NCI-H446 (cell line): Measurements from ENCODE around the gene SNX25.
A peak's percentile ranks its signal among the peaks of the same experiment; 100 is the strongest.
"Not testable (repeated sequence)": the region's sequence is repeated elsewhere in the genome, so short reads cannot be mapped to it uniquely, and the experiment has no call there.

Source experiments
- DNase-seq, 2 experiments: peaks; one replicate each; lab custom pipeline; 2025; lab: John Stamatoyannopoulos, UW

SNX25 gene

DNA sequence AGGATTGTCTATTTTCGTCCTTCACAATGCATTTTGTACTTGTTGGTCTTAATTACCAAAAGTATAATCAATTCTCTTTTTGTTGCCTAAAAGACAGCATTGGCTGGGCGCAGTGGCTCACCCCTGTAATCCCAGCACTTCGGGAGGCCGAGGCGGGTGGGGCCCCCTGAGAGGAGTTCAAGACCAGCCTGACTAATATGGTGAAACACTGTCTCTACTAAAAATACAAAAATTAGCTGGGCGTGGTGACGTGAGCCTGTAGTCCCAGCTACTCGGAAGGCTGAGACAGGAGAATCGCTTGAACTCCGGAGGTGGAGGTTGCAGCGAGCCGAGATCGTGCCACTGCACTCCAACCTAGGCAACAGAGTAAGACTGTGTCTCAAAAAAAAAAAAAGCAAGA, 4.3 kb upstream of the SNX25 start:
- not testable (repeated sequence) for DNase-seq

- no peak for DNase-seq
Measured at GRCh38 chr4:185205697-185206342, 3.6 kb upstream of the SNX25 start.

DNA sequence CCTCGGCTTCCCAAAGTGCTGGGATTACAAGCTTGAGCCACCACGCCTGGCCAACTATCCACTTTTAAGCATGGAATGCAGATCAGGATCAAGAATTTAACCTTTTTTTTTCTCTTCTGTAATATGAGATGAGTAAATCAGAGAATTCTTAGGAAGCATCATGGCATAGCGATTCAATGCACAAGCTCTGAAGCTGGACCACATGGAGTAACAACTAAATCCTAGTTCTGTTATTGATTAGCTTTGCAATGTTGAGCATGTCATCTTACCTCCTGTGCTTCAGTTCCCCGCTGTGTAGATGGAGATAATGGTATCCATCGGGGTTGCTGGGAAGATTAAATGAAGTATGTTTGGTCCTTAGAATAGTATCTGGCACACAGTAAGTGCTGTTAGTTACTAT, 1.9 kb upstream of the SNX25 start:
- no peak for DNase-seq

DNA sequence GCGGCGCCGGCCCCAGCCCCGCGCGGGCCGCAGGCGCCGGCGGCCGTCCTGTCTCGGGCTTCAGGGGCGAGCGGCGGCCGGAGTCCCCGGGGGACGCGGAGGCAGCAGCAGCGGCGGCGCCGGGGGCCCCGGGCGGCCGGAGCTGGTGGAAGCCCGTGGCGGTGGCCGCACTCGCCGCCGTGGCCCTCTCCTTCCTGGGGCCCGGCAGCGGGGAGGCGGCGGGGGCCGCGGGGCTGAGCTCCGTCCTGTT, 379 bp downstream of the SNX25 start:
- not testable (repeated sequence) for DNase-seq

DNA sequence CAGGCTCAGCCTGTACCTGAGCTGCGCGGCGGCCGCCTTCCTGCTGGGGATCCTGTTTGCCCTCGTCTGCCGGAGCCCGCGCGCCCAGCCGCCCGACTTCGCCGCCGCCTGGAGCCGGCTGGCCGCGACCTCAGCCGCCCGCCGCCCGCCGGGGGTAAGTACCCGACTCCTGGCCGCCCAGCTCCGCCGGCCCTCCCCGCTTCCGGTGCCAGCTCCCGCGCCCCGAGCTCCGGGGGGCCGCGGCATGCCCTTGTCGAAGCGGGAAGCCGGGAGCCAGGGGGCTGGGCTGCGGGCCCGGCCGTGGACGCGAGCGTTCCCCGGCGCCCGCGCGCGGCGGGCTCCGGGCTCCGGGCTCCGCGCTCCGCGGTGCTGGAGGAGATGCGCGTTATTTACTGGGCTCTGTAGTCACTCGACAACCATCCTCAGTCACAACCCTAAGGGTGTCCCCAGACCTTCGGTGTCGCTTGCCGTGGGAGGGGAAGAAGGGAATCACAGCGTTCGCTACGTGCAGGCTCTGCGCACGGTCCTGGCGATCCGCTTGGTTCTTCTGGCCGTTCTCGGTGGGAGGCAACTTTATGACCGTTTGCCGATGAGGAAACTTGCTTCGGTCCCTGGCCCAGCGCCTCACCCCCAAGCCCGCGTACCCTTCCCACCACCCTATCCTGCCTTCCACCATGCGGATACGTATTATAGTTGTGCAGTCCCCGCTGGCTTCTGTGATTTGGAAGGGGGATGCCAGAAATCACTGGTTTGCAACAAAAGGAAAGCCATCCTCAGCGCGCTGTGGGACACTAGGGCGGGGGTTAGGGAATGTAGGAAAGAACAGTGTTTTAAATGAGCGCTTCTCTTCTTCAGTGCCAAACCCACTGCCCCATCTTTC, 944 bp downstream of the SNX25 start:
- DNase-seq = no peak

GRCh38 chr4:185211035-185211434, 1.6 kb downstream of the SNX25 start:
- DNase-seq = no peak

DNA sequence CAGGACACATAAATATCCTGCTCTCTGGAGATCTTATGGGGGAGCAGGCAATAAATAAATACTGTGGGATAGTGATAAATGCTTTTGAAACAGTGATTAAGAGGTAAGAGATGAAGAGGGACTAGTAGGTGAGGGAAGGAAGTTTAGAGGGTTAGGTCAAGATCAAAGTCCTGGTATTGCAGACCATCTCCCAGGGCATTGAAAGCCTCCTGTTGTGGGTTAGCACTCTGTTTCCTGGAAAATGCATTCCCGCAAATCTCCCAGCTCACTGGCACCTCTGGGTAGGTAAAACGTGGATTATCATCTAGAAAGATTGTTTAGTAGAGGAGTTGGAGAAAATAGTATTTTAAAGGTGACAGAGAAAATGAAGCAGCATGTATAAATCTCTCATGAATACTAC, 2.2 kb downstream of the SNX25 start:
- no peak for DNase-seq

DNA sequence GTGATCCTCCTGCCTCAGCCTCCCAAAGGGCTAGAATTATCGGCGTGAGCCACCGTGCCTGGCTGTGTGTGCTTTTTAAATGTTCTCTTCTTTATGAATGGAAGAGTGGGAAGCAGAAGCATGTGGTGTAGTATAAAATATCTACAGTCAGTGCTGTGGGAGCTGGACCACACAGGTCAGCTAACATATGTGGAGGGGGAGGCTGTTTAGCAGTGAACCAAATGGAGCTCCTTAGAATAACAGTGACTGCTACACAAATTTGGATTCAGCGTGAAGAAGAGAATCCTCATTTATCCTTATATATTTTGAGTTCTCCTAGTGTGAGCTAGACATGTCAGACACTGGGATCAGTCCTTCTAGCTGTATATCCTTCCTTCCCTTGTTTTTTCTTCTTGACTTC, 3.2 kb downstream of the SNX25 start:
- DNase-seq = no peak

- no peak for DNase-seq
Measured at GRCh38 chr4:185213877-185214276, 4.5 kb downstream of the SNX25 start.

GRCh38 chr4:185215261-185215660, 5.9 kb downstream of the SNX25 start:
- peak in 1 of 2 experiments; percentile 7 for DNase-seq

DNA sequence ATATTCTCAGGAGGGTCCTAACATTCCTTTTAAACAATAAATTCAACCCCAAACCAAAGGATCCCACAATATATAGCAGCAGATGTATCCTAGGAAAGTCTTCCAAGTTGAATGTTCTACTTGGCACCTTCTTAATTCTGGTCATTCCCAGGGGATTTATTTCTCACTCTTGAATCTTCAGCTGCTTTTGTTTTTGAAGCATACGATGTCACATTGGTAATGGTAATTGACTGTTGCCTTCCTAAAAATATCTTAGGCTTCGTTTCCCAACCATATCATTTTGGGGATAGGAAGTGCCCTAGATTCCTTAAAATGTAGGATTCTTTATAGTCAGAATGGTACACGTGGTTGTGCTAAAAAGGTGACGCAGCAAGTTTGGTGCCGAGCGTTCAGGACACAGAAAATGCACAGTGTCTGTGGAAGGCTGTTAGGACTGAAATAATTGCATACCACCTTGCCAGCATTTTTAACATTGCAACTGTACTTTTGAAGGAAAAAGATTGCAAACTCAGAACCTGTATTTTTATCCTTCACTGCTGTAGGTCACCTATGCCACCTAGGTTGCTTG, 8.1 kb downstream of the SNX25 start:
- DNase-seq = peak in 1 of 2 experiments; percentile 23

DNA sequence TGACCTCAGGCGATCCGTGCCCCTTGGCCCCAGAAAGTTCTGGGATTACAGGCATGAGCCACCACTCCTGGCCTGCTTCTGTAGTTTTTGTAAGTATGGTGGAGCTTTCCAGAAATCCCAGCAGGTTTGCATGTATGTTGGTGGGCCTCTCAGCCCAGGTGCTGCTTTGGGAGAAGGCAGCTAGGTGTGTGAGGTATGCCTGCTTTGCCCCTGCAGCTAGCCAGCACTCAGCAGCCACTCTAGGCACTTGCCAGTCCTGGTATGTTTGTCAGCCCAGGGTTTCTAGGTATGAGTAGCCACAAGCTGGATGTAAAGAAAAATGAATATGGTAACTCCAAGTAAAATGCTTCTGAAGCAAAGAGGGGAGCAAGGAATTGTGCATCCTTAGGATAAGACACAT, 8.9 kb downstream of the SNX25 start:
- DNase-seq = no peak

- DNase-seq = peak; percentile 54 to 76
Measured at GRCh38 chr4:185219551-185220344, 10.3 kb downstream of the SNX25 start.

DNA sequence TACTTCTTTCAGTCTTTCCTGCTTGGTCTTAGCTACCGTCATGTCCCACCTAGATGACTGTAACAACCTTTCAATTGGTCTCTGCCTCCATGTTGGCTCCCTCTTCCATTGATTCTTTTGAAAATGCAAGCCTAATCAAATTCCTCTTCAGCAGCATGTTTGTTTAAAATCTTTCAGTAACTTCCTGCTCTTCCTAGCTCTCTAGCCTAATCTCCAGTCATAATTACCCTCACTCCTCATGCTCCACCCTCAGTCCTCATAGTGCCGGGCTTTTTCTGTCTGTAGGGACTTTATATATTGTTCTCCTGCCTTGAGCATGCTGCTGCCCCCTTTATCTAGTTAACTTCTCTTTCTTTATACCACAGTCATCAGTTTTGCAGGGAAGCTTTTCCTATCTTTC, 12.1 kb downstream of the SNX25 start:
- no peak for DNase-seq

DNA sequence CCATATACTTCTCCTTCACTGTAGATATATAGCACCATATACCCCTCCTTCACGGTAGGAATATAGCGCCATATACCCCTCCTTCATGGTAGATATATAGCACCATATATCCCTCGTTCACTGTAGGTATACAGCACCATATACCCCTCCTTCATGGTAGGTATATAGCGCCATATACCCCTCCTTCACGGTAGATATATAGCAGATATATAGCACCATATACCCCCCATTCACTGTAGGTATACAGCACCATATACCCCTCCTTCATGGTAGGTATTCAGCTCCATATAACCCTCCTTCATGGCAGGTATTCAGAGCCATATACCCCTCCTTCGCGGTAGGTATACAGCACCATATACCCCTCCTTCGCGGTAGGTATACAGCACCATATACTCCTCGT, 12.5 kb downstream of the SNX25 start:
- no peak for DNase-seq

GRCh38 chr4:185222598-185222997, 13.2 kb downstream of the SNX25 start:
- DNase-seq = no peak

DNA sequence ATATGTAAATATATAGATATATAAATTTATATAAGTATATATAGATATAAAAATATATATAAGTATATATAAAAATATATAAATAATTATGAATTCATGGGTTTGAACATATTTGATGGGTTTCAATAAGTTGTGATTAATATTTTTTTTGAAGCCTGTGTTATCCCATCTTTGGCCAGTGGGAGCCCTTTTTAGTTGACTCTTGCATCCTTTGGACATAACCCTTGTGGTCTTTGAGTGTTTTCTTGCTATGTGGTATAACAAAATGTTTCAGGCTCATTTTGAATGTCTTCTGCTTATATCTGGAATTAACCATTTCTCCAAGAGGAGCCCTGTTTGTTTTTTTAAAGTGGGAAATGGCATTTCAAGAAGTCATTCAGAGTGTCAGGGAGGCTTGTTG, 15.2 kb downstream of the SNX25 start:
- no peak for DNase-seq

DNA sequence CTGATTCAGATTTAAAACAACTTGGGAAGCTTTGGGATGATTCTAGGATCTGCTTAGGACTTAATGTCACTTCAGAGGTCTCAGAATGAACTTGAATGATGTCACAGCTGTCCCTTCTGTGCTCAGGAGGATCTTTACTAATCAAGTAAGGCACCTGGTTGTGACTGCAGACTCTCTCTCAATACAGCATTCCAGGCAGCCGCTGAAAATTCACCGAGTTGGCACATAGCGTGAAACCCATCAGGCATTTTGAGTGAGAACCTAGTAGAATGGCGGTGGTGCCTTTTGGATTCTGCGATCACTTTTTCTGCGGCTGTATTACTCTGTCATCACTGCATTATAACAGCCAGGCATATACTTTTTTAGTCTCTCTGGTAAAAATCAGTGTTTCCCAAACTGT, 16.5 kb downstream of the SNX25 start:
- DNase-seq = no peak

DNA sequence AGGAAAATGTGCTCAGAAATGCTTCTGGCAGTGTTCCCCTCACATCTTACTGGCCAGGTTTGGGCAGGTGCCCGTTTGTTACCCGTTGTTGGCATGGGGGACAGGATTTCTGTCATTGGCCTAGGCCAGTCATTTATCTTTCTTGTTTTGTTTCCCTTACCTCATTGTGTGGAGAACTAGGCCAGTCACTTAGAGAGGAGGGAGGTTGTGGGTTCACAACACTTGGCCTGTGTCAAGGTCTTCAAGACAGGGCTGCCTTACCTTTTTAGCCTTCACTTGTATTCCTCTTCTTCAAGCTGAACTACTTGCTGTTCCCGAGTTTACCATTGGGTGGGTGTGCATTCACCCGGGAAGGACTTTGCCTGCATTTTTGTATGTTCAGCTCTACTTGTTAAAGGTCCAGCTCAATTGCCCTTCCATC, 17.7 kb downstream of the SNX25 start:
- no peak for DNase-seq

- DNase-seq = peak in 1 of 2 experiments; percentile 22
Measured at GRCh38 chr4:185227713-185228278, 18.4 kb downstream of the SNX25 start.

DNA sequence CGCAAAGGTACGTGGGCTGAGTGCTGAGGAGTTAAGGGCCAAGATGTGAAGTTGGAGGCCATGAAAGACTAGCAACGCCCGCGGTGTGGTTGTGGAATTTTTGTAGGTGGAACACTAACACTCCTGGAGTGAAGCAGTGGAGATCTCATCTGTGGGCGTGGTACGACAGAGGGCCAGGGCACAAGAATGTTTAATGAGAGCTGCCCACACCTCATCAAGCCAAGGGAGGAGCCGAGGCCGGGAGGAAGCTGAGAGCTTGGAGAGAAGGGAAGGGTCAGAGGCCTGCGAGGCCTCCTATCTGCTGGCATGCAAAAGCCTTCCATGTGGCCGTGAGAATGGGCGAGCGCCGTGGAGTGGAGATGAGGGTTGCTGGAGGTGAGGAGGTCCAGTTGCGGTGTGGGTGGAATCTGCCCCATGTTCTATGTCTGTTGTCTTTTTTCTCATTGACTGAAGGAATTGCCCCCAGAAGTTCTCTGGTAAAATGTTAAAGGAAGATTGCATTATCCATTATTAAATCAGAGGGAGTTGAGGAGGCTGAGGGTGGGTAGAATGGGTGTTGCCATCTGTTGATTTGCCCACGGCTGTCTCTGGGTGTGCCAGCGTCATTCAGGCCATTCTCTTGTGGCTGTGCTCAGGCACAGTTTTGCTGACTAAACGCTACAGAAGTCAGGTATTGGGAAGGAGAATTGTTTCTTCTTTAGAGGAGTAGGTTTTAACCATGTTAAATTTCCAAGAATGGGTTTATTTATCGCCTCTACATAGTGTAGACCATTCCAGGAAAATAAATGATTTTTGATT, 19.8 kb downstream of the SNX25 start:
- DNase-seq = no peak
